ENCODE data around the gene INPP5A. TPM values are rescaled to one million over a fixed set of nuclear protein-coding genes. Genes with fewer than 3 reads are reported as not detected.

INPP5A gene
- total RNA-seq, 1 donor from 2014 or later, result 105 TPM

DNA sequence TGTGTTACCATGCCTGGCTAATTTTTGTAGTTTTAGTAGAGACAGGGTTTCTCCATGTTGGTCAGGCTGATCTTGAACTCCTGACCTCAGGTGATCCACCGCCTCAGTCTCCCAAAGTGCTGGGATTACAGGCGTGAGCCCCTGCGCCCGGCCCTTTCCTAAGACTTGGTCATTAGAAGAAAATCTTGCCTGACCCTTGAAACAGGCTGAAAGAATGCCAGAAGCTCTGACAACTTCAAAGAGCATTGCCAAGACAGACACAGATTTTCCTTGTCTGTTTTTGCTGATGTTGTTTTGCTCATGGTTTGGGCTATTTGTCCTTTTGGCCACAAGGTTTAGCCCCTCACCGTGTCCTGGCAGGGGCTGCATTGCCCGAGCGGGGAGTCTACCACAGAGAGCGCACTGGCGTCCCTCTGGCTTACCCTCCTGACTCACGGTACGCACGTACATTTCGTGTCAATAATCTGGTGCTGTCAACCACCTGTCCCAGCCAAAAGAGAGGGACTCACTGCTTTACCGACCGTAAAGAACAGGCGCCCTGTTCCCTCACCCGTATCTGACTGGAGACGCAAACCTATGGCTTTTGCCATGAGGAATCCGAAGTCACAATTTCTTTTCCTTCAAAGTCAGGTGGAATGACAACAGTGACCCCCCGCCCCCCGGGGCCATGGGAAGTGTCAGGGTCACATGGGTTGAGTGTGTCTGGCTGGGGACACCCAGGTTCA is 10.1 kb upstream of the INPP5A start:
- DNase-seq, result peak; percentile 11
- peaks cover 13% of the 10 kb centered on the region for H3K4me1 ChIP-seq
- H3K36me3 ChIP-seq, result no peaks in the 10 kb centered on the region
- H3K27ac ChIP-seq (replicated peaks), result no peak overlapping the region
- no peaks in the 10 kb centered on the region for H3K27me3 ChIP-seq (ENCODE audit: low read depth)
- intact Hi-C loops (cut with micrococcal nuclease), result no loop called here
- TF ChIP-seq, protein P1, sequence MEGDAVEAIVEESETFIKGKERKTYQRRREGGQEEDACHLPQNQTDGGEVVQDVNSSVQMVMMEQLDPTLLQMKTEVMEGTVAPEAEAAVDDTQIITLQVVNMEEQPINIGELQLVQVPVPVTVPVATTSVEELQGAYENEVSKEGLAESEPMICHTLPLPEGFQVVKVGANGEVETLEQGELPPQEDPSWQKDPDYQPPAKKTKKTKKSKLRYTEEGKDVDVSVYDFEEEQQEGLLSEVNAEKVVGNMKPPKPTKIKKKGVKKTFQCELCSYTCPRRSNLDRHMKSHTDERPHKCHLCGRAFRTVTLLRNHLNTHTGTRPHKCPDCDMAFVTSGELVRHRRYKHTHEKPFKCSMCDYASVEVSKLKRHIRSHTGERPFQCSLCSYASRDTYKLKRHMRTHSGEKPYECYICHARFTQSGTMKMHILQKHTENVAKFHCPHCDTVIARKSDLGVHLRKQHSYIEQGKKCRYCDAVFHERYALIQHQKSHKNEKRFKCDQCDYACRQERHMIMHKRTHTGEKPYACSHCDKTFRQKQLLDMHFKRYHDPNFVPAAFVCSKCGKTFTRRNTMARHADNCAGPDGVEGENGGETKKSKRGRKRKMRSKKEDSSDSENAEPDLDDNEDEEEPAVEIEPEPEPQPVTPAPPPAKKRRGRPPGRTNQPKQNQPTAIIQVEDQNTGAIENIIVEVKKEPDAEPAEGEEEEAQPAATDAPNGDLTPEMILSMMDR (IDR thresholded peaks at IDR 0.05; ENCODE audit: borderline replicate concordance), result no peak
- no peak overlapping the region for H3K4me3 ChIP-seq
- H3K9me3 ChIP-seq (replicated peaks), result peaks cover 13% of the 10 kb centered on the region

DNA sequence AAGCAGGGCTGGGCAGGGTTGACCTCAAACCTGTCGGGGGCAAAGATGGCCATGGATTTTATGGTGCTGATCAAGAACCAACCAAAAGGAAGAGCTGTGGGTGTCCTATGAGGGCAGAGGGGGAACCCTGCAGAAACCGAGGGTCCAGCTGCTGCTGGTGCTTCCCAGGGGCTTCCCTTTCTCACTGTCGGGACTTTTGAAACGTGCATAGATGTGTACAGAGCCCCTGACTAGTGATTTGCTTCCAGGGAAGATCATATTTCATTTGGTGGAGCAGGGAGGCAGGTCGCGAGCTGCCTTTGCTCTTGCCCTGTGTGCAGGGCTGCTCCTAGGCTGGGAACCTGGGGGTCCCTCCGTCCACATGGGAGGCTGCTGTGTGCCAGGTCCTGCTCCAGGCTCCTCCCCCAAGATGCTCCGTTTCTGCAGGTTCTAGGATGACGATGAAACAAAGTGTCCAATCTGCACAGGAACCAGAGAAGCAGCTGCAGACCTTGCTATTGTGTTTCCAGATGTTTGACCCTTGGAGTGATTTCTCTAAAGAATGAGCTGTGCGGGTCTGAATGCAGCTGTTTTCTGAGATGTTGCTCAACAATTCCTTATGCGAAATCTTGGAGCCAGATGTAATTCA is 9.4 kb upstream of the INPP5A start:
- intact Hi-C loops (cut with micrococcal nuclease), result no loop called here
- Histone ChIP-seq H3K27me3 (ENCODE audit: low read depth) (no peaks in the 10 kb centered on the region), H3K9me3 (replicated peaks) (peaks cover 13% of the 10 kb centered on the region), H3K27ac (replicated peaks) (no peak overlapping the region), H3K4me3 (no peak overlapping the region), H3K4me1 (peaks cover 13% of the 10 kb centered on the region), H3K36me3 (no peaks in the 10 kb centered on the region)
- TF ChIP-seq, protein P1 (IDR thresholded peaks at IDR 0.05; ENCODE audit: borderline replicate concordance), result no peak
- DNase-seq, result peak; percentile 12

DNA sequence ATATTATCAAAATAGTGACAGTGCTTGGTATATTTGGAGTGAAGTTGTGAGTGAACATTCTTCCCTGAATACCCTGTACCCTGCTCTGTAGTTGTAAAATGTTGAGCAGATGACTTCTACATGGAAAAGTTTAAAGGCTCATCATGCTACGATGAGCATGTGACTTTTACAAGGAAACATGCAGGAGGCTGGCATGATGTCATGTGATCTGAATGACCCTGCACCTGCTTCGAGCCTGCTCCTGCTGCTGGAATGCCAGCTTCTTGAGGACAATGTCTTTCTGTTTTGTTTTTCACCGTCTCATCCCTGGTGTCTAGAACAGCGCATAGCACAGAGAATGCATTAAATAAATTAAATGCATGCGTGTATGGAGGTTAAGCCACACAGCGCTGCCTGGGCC is 5.4 kb upstream of the INPP5A start:
- peaks cover 13% of the 10 kb centered on the region for H3K9me3 ChIP-seq (replicated peaks)
- no peak overlapping the region for H3K27ac ChIP-seq (replicated peaks)
- H3K36me3 ChIP-seq, result no peaks in the 10 kb centered on the region
- DNase-seq, result no peak
- H3K4me3 ChIP-seq, result no peak overlapping the region
- TF ChIP-seq, protein P1 (IDR thresholded peaks at IDR 0.05; ENCODE audit: borderline replicate concordance), result no peak
- no peaks in the 10 kb centered on the region for H3K27me3 ChIP-seq (ENCODE audit: low read depth)
- intact Hi-C loops (cut with micrococcal nuclease), result no loop called here
- H3K4me1 ChIP-seq, result peaks cover 29% of the 10 kb centered on the region

GRCh38 chr10:132532749-132533560 is 4.6 kb upstream of the INPP5A start:
- H3K27me3 ChIP-seq (ENCODE audit: low read depth), result no peaks in the 10 kb centered on the region
- peaks cover 13% of the 10 kb centered on the region for H3K9me3 ChIP-seq (replicated peaks)
- peaks cover 24% of the 10 kb centered on the region for H3K4me1 ChIP-seq
- no peak for DNase-seq
- no peak overlapping the region for H3K4me3 ChIP-seq
- TF ChIP-seq, protein P1 (IDR thresholded peaks at IDR 0.05; ENCODE audit: borderline replicate concordance), result no peak
- no peak overlapping the region for H3K27ac ChIP-seq (replicated peaks)
- intact Hi-C loops (cut with micrococcal nuclease), result no loop called here
- no peaks in the 10 kb centered on the region for H3K36me3 ChIP-seq

GRCh38 chr10:132533571-132534260 is 3.9 kb upstream of the INPP5A start:
- DNase-seq, result peak; percentile 10
- intact Hi-C loops (cut with micrococcal nuclease), result no loop called here
- no peak overlapping the region for H3K4me3 ChIP-seq
- H3K9me3 ChIP-seq (replicated peaks), result peaks cover 13% of the 10 kb centered on the region
- H3K36me3 ChIP-seq, result no peaks in the 10 kb centered on the region
- H3K4me1 ChIP-seq, result peaks cover 24% of the 10 kb centered on the region
- no peak overlapping the region for H3K27ac ChIP-seq (replicated peaks)
- no peaks in the 10 kb centered on the region for H3K27me3 ChIP-seq (ENCODE audit: low read depth)
- TF ChIP-seq, protein P1 (IDR thresholded peaks at IDR 0.05; ENCODE audit: borderline replicate concordance), result no peak

Data from left ventricle myocardium inferior (tissue), 1 donor.